AG04449 (cell line): Measurements from ENCODE around the gene ZNF526.

ENCODE experiments used
- CTCF ChIA-PET: fragments of 350-600 bp; formaldehyde crosslinking; extraction: SDS; loops from one replicate; lab custom pipeline; 2021; ENCODE audit warnings: antibody characterized with exemption; lab: Yijun Ruan, JAX
- POLR2A ChIA-PET: fragments of 400-600, 350-600 bp; formaldehyde crosslinking; extraction: SDS; loops from one replicate; lab custom pipeline; 2020; ENCODE audit warnings: antibody characterized with exemption, inconsistent platforms; lab: Yijun Ruan, JAX
- DNase-seq: peaks from one replicate; pipeline ENCODE4 v3.0.0-alpha.2; 2010; ENCODE audit warnings: low read depth, low spot score
- H3K4me3 ChIP-seq: 2 replicates; pipeline ENCODE4 v1.5.1; 2011; ENCODE audit warnings: low read depth, mild to moderate bottlenecking, control low read depth, low read length
- CTCF ChIP-seq: IDR thresholded peaks from one replicate; pipeline ENCODE4 v1.5.1; 2011; ENCODE audit warnings: mild to moderate bottlenecking, moderate library complexity, low read length, control low read depth, inconsistent platforms; ENCODE audit not compliant: insufficient read depth; ENCODE audit errors: missing control alignments

The ZNF526 gene

GRCh38 chr19:42272989-42273406, 52.9 kb downstream of the ZNF526 start:
- ChIA-PET POLR2A (no interaction called here), CTCF (interaction anchor here (3.8 kb wide), 1 partner anchor 27 kb away, joined by 21 read pairs; no protein-coding TSS in a partner anchor)
- no peak for DNase-seq
- H3K4me3 ChIP-seq = no peak overlapping the region
- no peak for TF ChIP-seq CTCF

- no peak for DNase-seq
- POLR2A ChIA-PET = no interaction called here
- CTCF ChIA-PET = interaction anchor here (3.8 kb wide), 1 partner anchor 28 kb away, joined by 21 read pairs; no protein-coding TSS in a partner anchor
- no peak for TF ChIP-seq CTCF
- no peak overlapping the region for H3K4me3 ChIP-seq
Observed at GRCh38 chr19:42273407-42274064, 53.4 kb downstream of the ZNF526 start.

- no peak overlapping the region for H3K4me3 ChIP-seq
- TF ChIP-seq CTCF = no peak
- ChIA-PET POLR2A (no interaction called here), CTCF (interaction anchor here (1.1 to 3.8 kb wide), 2 partner anchors 29 to 166 kb away, joined by 3 to 21 read pairs; no protein-coding TSS in a partner anchor)
- DNase-seq = no peak
Observed at GRCh38 chr19:42274065-42274682, 54.1 kb downstream of the ZNF526 start.

GRCh38 chr19:42275103-42275502, 55.0 kb downstream of the ZNF526 start:
- CTCF ChIA-PET = interaction anchor here (1.1 to 3.8 kb wide), 2 partner anchors 30 to 167 kb away, joined by 3 to 21 read pairs; no protein-coding TSS in a partner anchor
- TF ChIP-seq CTCF = no peak
- POLR2A ChIA-PET = no interaction called here
- no peak for DNase-seq
- no peak overlapping the region for H3K4me3 ChIP-seq

- H3K4me3 ChIP-seq = no peak overlapping the region
- no peak for TF ChIP-seq CTCF
- POLR2A ChIA-PET = no interaction called here
- no peak for DNase-seq
- CTCF ChIA-PET = interaction anchor here (3.8 kb wide), 1 partner anchor 30 kb away, joined by 21 read pairs; no protein-coding TSS in a partner anchor
Observed at GRCh38 chr19:42275517-42275916, 55.4 kb downstream of the ZNF526 start.

GRCh38 chr19:42276284-42276683, 56.2 kb downstream of the ZNF526 start:
- no peak overlapping the region for H3K4me3 ChIP-seq
- CTCF ChIA-PET = interaction anchor here (7.4 kb wide), 1 partner anchor 31 kb away, joined by 255 read pairs; the partner anchor contains the start of gene GSK3A
- no peak for TF ChIP-seq CTCF
- POLR2A ChIA-PET = interaction anchor here (4.5 kb wide), 1 partner anchor 33 kb away, joined by 17 read pairs; the partner anchor contains the start of gene GSK3A
- DNase-seq = no peak
